ENCODE data around the gene SYNM.
"Not testable (repeated sequence)": the region's sequence is repeated elsewhere in the genome, so short reads cannot be mapped to it uniquely, and the experiment has no call there.

The SYNM gene

GRCh38 chr15:99073008-99073717 is 31.7 kb upstream of the SYNM start:
- no peak overlapping the region for H3K27ac ChIP-seq
- peaks cover 3 to 5% of the 10 kb centered on the region in 2 experiments for H3K4me1 ChIP-seq (ENCODE audit: control insufficient read depth in 1 of 2, insufficient read depth in 1 of 2, low read depth in 1 of 2, low read length in 1 of 2)
- H3K9me3 ChIP-seq = no peaks in the 10 kb centered on the region
- H3K36me3 ChIP-seq = no peaks in the 10 kb centered on the region
- TF ChIP-seq CTCF (IDR thresholded peaks at IDR 0.05) = no peak
- H3K27me3 ChIP-seq = peaks cover 4% of the 10 kb centered on the region
- no peak overlapping the region for H3K4me3 ChIP-seq (ENCODE audit: low read depth in 1 of 2, low read length in 1 of 2)

GRCh38 chr15:99074446-99074845 is 30.4 kb upstream of the SYNM start:
- no peak for TF ChIP-seq CTCF (IDR thresholded peaks at IDR 0.05)
- Histone ChIP-seq H3K4me3 (ENCODE audit: low read depth in 1 of 2, low read length in 1 of 2) (no peak overlapping the region), H3K4me1 (ENCODE audit: control insufficient read depth in 1 of 2, insufficient read depth in 1 of 2, low read depth in 1 of 2, low read length in 1 of 2) (peaks cover 3 to 5% of the 10 kb centered on the region in 2 experiments), H3K36me3 (no peaks in the 10 kb centered on the region), H3K27ac (no peak overlapping the region), H3K27me3 (peaks cover 4% of the 10 kb centered on the region), H3K9me3 (no peaks in the 10 kb centered on the region)

- H3K4me3 ChIP-seq (ENCODE audit: low read depth in 1 of 2, low read length in 1 of 2); H3K4me1 ChIP-seq (ENCODE audit: control insufficient read depth in 1 of 2, insufficient read depth in 1 of 2, low read depth in 1 of 2, low read length in 1 of 2); H3K27me3 ChIP-seq; H3K9me3 ChIP-seq; H3K36me3 ChIP-seq; H3K27ac ChIP-seq: not testable (repeated sequence)
Observed at GRCh38 chr15:99075059-99075652, 29.7 kb upstream of the SYNM start.

- Histone ChIP-seq H3K4me3 (ENCODE audit: low read depth in 1 of 2, low read length in 1 of 2) (no peak overlapping the region), H3K9me3 (no peaks in the 10 kb centered on the region), H3K36me3 (no peaks in the 10 kb centered on the region), H3K27ac (no peak overlapping the region), H3K27me3 (peaks cover 8% of the 10 kb centered on the region), H3K4me1 (ENCODE audit: control insufficient read depth in 1 of 2, insufficient read depth in 1 of 2, low read depth in 1 of 2, low read length in 1 of 2) (peaks cover 3 to 5% of the 10 kb centered on the region in 2 experiments)
- no peak for TF ChIP-seq CTCF (IDR thresholded peaks at IDR 0.05)
Observed at GRCh38 chr15:99076109-99076508, 28.8 kb upstream of the SYNM start.

- peaks cover 13% of the 10 kb centered on the region for H3K27me3 ChIP-seq
- peak; percentile 77 for TF ChIP-seq CTCF (IDR thresholded peaks at IDR 0.05)
- H3K4me3 ChIP-seq (ENCODE audit: low read depth in 1 of 2, low read length in 1 of 2) = peak overlapping the region; percentile 29 to 39
- no peaks in the 10 kb centered on the region for H3K9me3 ChIP-seq
- no peaks in the 10 kb centered on the region for H3K36me3 ChIP-seq
- H3K4me1 ChIP-seq (ENCODE audit: control insufficient read depth in 1 of 2, insufficient read depth in 1 of 2, low read depth in 1 of 2, low read length in 1 of 2) = peaks cover 3 to 5% of the 10 kb centered on the region in 2 experiments
- no peak overlapping the region for H3K27ac ChIP-seq
Observed at GRCh38 chr15:99076555-99077308, 28.1 kb upstream of the SYNM start.

GRCh38 chr15:99082798-99083197 is 22.1 kb upstream of the SYNM start:
- no peaks in the 10 kb centered on the region for H3K4me1 ChIP-seq (ENCODE audit: control insufficient read depth in 1 of 2, insufficient read depth in 1 of 2, low read depth in 1 of 2, low read length in 1 of 2)
- H3K9me3 ChIP-seq = no peaks in the 10 kb centered on the region
- TF ChIP-seq CTCF (IDR thresholded peaks at IDR 0.05) = no peak
- H3K36me3 ChIP-seq = no peaks in the 10 kb centered on the region
- no peak overlapping the region for H3K27ac ChIP-seq
- peaks cover 36% of the 10 kb centered on the region for H3K27me3 ChIP-seq
- H3K4me3 ChIP-seq (ENCODE audit: low read depth in 1 of 2, low read length in 1 of 2) = no peak overlapping the region
